IMR-90 (cell line): ENCODE results near the gene MID1.

ENCODE experiments used
- BHLHE40 ChIP-seq: fragments of 150-350 bp; IDR thresholded peaks from 2 replicates; pipeline ENCODE4 v1.6.1; 2016; ENCODE audit warnings: mild to moderate bottlenecking, low read depth, low read length
- CEBPB ChIP-seq: IDR thresholded peaks from 2 replicates; pipeline ENCODE4 v1.6.1; 2012; ENCODE audit warnings: low read depth, low read length, improper control_type of control experiment
- CTCF ChIP-seq: conservative IDR thresholded peaks from 2 replicates; pipeline ENCODE4 v1.5.1; 2012; ENCODE audit warnings: mild to moderate bottlenecking, low read depth, low read length, improper control_type of control experiment
- ELK1 ChIP-seq: fragments of 150-350 bp; IDR thresholded peaks from 2 replicates; pipeline ENCODE4 v1.6.1; 2016; ENCODE audit warnings: low read depth, mild to moderate bottlenecking, low read length, moderate library complexity, borderline replicate concordance
- FOS ChIP-seq: fragments of 150-350 bp; IDR thresholded peaks from 2 replicates; pipeline ENCODE4 v1.6.1; 2016; ENCODE audit warnings: low read depth, low read length
- MAFK ChIP-seq: IDR thresholded peaks from 2 replicates; pipeline ENCODE4 v1.6.1; 2012; ENCODE audit warnings: low read depth, low read length, improper control_type of control experiment
- MAZ ChIP-seq: IDR thresholded peaks from 2 replicates; pipeline ENCODE4 v1.6.1; 2012; ENCODE audit warnings: low read depth, mild to moderate bottlenecking, low read length, improper control_type of control experiment, moderate library complexity, borderline replicate concordance
- MXI1 ChIP-seq: IDR thresholded peaks from 2 replicates; pipeline ENCODE4 v1.6.1; 2012; ENCODE audit warnings: low read depth, mild to moderate bottlenecking, low read length, moderate library complexity, borderline replicate concordance
- NFE2L2 ChIP-seq: fragments of 150-350 bp; IDR thresholded peaks from 2 replicates; pipeline ENCODE4 v1.6.1; 2016; ENCODE audit warnings: low read depth, mild to moderate bottlenecking, low read length
- POLR2A ChIP-seq: IDR thresholded peaks from 2 replicates; pipeline ENCODE4 v1.6.1; 2012; ENCODE audit warnings: mild to moderate bottlenecking, low read depth, low read length
- RAD21 ChIP-seq: IDR thresholded peaks from 2 replicates; pipeline ENCODE4 v1.6.1; 2012; ENCODE audit warnings: low read length, improper control_type of control experiment
- RFX5 ChIP-seq: IDR thresholded peaks from 2 replicates; pipeline ENCODE4 v1.8.0; 2012; ENCODE audit warnings: low read depth, mild to moderate bottlenecking, low read length, moderate library complexity
- SMC3 ChIP-seq: fragments of 150-350 bp; IDR thresholded peaks from 2 replicates; pipeline ENCODE4 v1.6.1; 2016; ENCODE audit warnings: low read depth, mild to moderate bottlenecking, antibody characterized with exemption, low read length, moderate library complexity
- TF ChIP-seq, protein P1 (sequence below): fragments of 150-350 bp; IDR thresholded peaks from 2 replicates; pipeline ENCODE4 v1.6.1; 2017; ENCODE audit warnings: mild to moderate bottlenecking, antibody characterized with exemption, low read length, low read depth

DNA sequence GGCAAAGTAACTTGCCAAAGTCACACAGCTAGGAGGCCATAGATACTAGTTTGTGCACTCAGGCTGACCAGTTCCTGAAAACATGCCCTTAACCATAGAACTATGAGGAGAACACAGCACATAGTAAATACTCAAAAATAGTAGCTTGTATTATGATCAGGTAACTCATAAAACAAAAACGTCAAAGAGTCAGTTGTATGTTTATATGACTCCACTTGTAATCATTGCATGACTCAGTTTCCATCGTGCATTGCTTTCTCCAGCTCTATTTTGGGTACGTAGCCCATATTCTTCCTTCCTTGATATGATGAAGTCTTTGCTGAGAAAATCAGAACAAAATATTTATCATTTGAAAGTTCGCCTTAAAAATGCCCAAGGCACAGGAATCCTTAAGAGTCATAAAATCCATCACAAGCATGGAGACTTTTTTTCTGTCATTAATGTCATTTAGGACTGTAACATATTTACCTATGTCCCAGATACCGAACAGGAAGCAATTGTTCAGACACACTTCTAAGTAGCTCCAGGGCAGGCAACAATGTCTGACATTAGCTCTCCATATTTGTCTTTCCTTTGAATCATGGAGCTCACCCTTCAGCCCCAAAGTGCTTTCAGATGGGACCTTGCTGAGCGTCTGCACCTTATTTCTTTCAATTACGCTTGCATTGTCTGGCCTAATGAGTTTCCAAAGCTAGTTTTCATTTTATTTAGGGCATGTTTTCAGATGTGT is 11.2 kb upstream of the MID1 start:
- no peak for TF ChIP-seq CTCF
- no peak for TF ChIP-seq BHLHE40
- TF ChIP-seq POLR2A, result no peak
- TF ChIP-seq FOS, result no peak
- no peak for TF ChIP-seq MXI1
- no peak for TF ChIP-seq MAZ
- no peak for TF ChIP-seq CEBPB
- TF ChIP-seq RFX5, result no peak
- no peak for TF ChIP-seq ELK1
- TF ChIP-seq, protein P1, sequence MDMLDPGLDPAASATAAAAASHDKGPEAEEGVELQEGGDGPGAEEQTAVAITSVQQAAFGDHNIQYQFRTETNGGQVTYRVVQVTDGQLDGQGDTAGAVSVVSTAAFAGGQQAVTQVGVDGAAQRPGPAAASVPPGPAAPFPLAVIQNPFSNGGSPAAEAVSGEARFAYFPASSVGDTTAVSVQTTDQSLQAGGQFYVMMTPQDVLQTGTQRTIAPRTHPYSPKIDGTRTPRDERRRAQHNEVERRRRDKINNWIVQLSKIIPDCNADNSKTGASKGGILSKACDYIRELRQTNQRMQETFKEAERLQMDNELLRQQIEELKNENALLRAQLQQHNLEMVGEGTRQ, result no peak
- TF ChIP-seq MAFK, result no peak
- TF ChIP-seq RAD21, result no peak
- no peak for TF ChIP-seq SMC3
- no peak for TF ChIP-seq NFE2L2
